HS-27A (cell line): ENCODE data around the gene HNRNPM.

ENCODE experiments used
- DNase-seq: peaks from one replicate; pipeline ENCODE4 v3.0.0-alpha.2; 2012; ENCODE audit warnings: low read depth, missing footprints

Gene HNRNPM

DNA sequence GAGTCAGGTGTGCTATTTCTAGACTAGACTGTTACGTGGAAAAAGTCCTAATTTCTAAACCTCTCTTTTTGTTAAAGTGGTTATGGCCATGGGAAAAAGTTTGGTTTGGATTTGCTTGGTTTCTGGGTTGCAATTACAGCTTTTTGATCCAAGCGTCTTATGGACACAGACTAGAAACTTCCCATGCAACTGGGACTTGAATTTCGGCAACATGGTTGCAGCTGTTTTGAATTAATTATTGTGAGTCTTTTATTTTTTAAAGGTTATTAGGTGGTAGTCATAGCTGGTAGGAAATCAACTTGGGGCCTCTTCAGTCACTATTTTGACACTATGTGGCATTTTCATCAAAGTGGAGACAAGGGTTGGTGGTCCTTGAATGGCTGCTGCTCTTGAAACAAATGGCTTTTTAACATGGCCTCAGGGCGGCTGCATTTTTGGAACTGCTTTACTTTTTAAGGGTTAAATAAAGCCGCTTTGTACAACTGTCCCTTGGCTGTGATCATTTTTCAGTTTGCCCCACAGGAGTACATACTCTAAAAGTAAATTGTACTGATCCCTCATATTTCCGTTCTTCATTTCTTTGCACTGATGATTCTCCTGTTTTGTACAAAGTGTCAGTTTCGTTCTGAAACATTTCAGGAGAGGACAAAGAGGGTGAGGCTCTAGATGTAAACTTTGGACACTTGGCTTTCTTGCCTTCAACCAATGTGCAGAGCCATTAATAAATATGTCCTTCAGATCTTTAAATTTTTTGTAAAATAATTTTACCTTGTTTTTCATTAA lies 15.9 kb downstream of the HNRNPM start:
- no peak for DNase-seq

DNA sequence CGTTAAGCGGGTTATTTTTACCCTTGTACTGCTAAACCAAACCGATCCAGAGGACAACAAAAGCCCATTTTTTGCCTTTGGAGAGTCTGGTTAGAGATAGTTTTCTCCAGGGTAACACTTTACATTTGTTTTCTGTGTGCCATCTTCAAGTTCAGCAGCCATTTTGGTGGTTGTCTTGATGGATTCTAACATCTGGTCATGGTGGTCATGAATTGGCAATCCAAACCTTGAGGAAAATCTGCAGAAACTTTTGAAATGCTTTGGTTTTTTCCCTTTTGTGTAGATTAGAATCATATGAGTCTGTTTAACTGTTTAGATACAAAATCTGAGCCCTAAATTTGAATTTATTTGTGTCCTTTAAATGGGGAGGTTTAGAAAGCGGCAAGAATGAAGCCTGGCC lies 16.6 kb downstream of the HNRNPM start:
- DNase-seq = no peak

DNA sequence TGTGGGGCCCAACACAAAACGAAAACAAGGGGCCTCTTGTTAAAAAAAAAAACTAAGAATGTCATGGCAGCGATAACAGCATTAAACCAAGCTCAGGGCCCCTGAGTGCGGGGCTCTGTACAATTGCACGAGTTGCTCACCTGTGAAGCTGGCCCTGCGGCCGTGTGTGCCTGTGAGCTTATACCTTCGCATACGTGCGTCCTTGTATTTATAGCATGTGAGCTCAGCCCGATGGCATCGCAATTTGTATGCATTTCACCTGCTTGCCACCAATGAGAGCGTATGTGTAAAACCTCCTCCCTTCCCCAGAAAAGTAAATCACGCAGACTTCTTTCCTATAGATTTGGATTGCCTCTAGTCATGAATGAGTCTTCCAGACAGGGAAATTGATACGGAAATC lies 17.1 kb downstream of the HNRNPM start:
- no peak for DNase-seq

DNA sequence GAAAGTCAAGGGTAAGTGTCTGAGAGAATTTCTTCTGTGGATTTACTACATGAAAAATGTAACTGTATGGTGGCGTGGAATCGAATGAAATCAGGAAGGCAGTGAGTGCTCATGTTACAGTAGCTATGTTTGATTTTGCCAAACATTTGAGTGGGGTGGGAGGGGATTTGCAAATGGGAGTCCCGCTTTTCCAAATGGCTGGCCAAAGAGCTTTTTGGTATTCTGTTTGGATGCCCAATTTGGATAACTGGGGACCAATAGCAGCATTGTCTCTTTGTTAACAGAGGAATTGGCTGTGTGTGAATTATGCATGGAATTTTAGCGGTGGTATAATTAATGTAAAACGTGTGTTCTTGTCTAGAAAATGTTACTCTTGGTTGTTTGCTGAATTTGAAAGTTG lies 17.8 kb downstream of the HNRNPM start:
- no peak for DNase-seq

DNA sequence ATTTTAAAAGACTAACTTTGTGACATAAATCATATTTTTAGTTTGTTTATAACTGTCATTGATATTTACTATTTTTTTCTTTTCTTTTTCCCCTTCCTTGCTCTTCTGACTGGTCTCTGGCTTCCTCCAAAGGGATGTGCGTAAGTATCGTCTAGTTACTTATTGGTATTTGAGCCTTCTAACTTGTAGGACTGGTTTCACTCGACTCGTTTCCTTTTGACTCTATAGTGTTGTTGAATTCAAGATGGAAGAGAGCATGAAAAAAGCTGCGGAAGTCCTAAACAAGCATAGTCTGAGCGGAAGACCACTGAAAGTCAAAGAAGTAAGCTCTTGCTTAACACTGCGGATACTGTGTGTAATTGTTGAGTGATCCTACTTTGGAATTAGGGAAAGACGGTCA lies 18.6 kb downstream of the HNRNPM start:
- DNase-seq = no peak

DNA sequence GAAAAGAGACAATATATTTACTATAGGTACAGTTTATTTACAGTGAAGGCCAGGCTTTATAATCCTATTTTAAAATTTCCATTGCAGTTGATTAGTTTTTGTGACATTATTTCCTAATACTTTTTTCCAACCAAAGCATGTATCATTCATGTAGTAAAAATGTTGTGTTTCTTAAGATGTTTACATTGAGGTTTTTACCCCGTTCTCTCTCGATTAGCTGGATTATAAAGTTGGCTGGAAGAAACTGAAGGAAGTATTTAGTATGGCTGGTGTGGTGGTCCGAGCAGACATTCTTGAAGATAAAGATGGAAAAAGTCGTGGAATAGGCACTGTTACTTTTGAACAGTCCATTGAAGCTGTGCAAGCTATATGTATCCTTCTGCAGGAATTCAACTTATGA lies 21.2 kb downstream of the HNRNPM start:
- no peak for DNase-seq

DNA sequence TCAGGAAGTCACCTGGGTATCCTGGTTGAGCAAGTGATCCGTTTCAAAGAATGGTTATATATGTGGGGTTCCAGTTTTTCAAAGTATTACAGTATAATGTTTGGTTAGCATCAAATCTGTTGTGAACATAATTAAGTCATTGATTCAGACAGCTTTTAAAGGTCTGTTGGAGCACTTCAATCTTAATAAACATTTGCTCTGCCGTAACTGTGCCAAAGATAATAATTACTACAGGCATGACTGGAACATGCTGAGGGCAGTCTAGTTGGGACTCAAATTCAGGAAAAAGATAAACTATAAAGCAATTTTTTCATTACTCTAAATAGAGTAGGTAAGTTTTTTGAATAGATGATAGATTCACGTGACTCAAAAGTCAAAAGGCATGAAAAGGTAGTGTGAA lies 23.3 kb downstream of the HNRNPM start:
- DNase-seq = no peak

DNA sequence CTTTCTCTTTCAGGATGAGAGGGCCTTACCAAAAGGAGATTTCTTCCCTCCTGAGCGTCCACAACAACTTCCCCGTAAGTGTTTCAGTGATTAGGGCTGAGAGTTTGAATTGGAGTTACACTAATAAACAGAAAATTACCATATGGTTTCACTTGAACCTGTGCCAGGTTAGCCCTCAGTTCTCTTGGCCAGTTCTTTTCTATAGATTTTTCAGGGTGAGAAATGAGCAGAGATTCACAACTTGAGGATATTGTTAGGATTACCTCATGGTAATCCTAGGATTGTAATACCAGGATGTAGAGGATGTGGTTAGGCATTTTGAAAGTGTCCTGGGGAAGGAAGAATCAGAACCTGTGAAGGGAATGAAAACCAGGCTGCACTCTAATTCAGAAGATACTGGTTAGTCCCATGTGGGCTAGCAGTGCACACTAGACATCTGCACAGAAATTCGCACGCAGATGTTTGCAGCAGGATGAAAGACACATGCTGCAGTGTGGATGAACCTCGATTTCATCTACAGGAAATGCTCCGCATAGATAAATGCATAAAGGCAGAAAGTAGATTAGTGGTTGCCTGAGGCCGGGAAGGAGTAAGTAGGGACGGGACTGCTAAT lies 24.1 kb downstream of the HNRNPM start:
- no peak for DNase-seq

DNA sequence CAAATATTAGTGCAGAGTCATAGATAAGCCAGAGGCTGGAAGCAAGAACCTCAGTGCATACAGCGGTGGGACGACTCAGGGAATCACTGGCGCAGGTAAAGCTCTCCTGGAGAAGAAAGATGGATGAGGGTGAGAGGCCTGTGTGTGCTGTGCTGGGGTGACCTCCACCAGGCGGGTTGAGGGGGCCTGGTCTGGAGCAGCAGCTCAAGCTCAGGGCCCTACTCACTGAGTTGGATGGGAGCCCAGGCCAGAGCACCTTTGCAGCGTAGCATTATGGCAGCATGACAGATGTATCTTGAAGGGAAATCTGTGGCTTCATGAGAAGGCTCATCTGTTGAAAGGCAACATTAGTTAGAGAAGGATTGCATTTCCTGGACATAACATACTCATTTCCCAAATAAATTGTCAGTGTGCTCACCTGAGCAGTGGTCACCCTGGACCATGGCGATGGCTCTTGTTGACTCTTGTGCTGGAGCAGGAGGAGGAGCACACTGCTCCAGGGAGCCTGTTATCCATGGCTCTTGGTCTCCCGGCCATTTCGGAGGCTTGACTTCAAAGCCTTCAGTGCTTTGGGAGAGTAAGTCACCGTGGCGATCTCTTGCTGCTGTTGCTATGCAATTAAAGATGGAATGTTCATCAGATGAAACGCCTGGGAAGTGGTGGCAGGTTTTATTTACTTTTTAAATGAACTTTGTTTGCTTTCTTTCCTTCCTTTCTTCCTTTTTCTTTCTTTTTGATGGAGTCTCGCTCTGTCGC lies 25.0 kb downstream of the HNRNPM start:
- DNase-seq = no peak

DNA sequence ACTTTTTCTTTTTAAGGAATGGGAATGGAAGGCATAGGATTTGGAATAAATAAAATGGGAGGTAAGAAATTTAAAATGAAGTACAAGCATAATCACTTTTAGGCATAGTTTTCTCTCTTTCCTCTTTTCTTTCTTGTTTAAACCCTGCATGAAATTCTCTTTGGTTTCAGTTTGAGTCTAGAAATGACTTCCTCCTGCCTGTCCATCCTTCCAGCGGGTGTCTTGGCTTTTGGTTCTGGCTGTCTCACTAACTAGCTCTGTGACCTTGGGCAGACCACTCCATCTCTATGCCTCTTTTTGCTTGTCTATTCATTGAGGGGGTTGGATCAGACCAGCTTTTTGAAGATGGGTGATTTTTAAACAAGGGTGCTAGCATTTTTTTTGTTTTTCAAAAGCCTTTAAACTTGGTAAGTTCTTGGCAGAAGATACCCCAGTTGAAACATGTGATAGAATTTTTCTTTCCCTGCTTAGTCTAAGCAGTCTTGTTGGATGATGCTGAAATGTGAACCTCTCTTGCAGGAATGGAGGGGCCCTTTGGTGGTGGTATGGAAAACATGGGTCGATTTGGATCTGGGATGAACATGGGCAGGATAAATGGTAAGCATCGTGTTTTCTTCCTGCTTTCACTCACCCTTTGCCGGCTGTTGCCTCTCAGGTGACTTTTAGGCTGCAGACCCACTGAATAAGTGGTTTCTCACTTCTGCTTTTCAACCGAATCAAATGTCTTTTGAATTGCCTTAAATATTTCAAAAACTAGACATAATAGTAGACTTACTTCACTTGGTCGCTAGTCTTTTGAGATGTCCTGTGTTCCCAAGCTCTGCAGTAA lies 29.1 kb downstream of the HNRNPM start:
- DNase-seq = no peak

DNA sequence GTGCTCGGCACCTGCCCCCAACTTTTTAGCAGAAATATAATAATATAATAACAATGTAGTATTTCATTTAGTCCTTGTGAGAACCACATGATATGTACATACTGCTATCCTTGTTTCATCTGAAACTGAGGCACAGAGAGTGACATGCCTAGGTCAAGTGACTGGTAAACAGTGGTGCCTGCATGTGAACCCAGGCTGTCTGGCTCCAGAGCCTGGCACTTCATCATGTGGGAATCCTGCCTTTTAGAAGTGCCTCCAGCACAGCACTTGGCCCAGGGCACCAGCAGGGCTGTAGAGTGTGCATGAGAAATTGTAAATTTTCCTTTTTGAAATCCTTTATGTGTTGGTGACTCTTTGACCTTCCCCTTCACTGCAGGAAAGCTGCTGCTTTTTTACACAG lies 30.2 kb downstream of the HNRNPM start:
- no peak for DNase-seq

DNA sequence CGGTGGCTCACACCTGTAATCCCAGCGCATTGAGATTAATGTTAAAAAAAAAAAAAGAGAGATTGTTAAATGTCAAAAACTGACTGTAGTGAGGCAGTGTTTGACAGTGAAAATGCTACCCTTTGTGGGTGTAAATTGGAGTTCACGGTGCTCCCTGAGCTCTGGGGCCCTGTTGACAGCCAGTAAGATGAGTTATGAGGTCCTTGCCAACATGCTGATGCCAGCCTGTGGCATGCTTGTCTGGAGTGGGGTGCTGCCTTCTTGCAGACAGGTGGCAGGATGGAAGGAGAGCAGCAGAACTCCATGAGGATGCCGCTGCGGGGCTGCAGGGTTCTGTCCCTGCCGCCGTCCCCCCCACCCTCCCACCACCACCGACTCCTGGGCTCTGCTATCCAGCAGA lies 31.7 kb downstream of the HNRNPM start:
- DNase-seq = no peak

DNA sequence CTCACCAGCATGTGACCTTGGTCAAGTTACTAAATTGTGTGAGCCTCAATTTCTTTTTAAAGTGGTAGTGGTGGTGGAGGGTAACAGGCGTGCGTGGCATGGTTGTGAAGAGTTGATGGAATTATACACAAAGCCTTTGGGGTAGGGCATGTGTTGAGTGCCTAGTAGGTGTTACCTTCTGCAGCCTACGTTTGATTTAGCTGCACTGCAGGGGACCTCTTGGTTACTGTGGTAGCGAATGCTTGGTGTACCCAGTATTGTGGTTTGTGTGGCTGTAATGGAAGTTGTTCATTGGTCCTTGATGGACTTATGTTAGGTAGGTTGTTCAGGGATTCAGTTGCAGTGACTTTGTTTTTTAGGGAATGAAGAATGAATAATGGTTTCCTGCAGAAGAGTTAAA lies 33.1 kb downstream of the HNRNPM start:
- no peak for DNase-seq

DNA sequence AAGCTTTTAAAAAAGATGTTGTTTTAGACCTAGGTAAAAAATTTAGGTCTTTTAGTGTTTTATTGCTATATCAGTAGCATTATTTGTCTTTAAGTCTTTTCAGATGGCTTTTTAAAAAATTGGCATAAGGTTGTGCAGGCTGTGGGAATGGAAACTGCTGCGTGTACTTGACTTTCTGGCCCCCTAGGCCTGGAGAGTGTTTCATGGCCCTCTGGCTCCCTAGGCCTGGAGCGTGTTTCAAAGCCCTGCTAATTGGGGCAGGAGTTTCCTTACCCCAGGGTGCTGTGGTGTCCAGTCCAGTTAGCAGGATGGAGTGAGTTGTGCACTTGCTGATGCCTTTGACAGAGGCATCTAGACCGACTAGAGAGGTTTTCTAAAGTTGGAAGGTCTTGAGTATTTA lies 33.8 kb downstream of the HNRNPM start:
- DNase-seq = no peak

DNA sequence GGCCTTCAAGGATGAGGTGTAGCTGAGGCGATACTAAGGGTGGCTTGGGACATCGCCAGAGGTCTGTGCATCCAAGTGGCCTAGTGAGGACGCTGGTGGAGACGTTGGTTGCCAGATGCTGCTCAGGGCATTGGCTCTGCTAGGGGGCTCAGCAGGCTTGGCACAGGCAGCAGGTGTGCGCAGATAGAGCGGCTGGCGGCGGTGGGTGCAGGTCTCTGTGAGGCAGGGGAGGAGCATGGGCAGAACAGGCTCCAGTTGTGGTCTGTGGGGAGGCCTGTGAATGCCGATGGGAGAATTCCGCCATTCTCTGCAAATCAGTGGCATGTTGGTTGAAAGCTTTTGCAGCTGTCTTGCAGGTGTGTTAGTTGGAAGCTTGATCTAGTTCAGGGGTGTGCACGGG lies 36.4 kb downstream of the HNRNPM start:
- no peak for DNase-seq

DNA sequence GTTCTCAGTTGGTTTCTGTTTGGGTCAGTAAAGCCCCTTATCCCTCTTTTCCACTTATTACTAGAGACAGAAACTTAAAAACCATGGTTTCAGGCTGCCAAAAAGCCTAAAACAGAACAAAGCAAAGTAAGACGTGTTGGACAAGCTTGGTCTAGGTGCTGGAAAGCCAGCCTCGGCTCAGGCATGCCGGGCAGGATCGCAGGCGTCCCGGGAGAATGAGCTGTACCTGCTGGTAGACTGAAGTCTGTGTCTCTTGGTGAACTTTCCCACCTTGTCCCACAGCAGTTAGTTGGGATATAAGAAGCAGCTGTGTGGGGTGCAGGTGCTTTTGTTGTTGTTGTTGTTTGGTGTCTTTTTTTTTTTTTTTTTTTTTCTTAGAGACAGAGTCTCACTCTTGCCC lies 36.8 kb downstream of the HNRNPM start:
- DNase-seq = no peak

DNA sequence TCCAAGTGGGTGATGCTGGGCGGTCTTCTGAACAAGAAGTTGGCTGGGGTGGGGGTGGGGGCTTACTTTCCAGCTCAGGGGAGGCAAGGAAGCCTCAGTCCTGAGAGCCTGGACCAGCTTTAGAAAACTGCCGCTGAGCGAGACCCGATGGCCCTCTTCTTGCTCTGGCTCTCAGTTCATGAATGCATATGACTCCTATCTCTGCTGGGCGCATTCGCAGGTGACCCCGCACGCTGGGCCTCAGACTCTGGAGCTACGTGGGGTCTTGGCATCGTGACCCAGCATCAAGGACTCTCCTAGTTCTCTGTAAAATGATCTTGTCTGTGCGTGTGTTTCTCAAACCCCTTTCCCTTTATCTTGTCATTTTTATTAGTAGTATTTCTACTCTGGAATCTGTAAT lies 37.9 kb downstream of the HNRNPM start:
- no peak for DNase-seq

DNA sequence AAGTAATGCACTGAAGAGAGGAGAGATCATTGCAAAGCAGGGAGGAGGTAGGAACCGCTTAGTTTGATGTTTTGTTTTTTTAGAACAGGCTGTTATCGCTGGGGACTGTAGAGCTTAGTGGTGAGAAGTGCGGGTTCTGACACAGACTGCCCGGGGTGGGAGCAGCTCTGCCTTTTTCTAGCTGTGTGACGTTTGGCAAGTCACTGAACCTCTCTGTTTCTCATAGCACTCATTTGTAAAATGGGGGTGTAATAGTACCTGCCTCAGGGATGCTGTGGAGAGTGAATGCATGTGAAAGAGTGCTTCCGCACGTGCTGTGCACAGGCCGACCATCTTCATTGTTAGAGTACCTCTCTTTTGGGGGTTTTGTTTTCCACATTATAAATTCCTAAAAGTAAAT lies 38.4 kb downstream of the HNRNPM start:
- DNase-seq = no peak

DNA sequence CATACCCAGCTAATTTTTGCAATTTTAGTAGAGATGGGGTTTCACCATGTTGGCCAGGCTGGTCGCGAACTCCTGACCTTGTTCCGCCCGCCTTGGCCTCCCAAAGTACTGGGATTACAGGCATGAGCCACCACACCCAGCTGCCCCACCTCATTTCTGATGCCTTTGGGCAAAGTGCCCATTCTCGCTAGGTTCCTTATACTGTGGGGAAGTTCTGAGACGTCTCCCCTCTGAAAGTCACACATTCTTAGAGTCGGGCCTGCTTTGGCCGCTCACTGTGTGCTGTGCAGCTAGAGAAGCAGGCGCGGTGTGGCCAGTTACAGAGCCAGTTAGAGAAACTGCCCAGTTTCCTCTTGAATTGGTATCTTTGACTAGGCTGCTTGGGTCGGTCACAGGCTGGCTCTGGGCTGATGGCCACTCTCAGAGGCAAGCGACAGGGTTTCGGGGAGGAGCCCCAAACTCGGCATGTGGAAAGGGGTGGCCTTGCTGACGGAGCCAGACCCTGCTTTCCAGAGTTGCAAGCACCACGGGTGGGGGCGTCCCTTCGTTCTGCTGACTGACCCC lies 39.6 kb downstream of the HNRNPM start:
- no peak for DNase-seq

DNA sequence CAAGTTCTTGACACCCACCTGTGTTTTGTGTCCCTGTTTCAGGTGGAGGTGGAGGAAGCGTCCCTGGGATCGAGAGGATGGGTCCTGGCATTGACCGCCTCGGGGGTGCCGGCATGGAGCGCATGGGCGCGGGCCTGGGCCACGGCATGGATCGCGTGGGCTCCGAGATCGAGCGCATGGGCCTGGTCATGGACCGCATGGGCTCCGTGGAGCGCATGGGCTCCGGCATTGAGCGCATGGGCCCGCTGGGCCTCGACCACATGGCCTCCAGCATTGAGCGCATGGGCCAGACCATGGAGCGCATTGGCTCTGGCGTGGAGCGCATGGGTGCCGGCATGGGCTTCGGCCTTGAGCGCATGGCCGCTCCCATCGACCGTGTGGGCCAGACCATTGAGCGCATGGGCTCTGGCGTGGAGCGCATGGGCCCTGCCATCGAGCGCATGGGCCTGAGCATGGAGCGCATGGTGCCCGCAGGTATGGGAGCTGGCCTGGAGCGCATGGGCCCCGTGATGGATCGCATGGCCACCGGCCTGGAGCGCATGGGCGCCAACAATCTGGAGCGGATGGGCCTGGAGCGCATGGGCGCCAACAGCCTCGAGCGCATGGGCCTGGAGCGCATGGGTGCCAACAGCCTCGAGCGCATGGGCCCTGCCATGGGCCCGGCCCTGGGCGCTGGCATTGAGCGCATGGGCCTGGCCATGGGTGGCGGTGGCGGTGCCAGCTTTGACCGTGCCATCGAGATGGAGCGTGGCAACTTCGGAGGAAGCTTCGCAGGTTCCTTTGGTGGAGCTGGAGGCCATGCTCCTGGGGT lies 41.0 kb downstream of the HNRNPM start:
- DNase-seq = no peak

DNA sequence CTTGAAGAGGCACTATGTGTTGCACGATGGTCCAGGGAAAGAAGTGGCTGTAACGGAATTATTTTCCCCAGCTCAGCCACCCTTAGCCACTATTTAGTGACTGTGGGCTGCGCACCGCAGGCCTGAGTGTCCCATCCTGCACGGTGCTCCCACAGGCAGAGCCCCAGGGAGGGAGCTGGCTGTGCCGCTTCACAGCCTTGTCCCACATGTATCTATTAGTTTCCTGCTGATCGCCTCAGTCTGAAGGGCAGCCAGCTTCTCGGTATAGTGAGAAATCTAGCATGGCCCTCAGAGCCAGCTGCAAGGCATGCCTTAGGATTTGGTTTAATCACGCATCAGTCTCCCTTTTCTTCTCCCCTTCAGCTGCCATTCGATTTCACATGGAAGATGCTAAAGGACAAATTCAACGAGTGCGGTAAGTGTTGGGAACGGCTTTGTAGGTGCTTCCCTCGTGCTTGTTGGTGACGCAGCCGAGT lies 41.9 kb downstream of the HNRNPM start:
- DNase-seq = no peak
